WI38 (cell line): ENCODE results near the gene NR4A3.

Experiments
- H3K4me3 ChIP-seq: 2 replicates; pipeline ENCODE4 v1.5.1; 2011; ENCODE audit warnings: low read depth, mild to moderate bottlenecking, control low read depth, low read length
- TF ChIP-seq, protein P1 (sequence below): IDR thresholded peaks from 2 replicates; pipeline ENCODE4 v1.5.1; 2012; ENCODE audit warnings: low read depth, mild to moderate bottlenecking, control low read depth, low read length

The NR4A3 gene

DNA sequence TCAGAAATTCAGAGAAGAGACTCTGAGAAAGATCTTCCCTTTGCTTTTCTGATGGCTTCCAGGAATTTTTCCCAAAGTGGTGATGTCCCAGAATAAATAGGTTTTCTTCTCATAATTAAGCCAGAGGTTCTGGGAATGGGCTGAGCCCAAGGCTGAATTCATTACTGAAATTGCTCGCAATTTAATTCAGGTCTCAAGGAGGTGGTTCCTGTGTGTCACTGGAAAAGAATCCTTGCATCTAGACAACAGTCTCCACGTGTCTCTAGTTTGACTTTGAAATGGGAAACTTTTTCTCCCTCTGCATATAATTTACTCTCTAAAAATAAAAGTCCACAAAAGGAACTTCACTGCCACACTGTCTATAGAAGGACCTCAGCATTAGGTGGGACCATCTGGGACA lies 57.0 kb downstream of the NR4A3 start:
- no peak overlapping the region for H3K4me3 ChIP-seq
- TF ChIP-seq, protein P1, sequence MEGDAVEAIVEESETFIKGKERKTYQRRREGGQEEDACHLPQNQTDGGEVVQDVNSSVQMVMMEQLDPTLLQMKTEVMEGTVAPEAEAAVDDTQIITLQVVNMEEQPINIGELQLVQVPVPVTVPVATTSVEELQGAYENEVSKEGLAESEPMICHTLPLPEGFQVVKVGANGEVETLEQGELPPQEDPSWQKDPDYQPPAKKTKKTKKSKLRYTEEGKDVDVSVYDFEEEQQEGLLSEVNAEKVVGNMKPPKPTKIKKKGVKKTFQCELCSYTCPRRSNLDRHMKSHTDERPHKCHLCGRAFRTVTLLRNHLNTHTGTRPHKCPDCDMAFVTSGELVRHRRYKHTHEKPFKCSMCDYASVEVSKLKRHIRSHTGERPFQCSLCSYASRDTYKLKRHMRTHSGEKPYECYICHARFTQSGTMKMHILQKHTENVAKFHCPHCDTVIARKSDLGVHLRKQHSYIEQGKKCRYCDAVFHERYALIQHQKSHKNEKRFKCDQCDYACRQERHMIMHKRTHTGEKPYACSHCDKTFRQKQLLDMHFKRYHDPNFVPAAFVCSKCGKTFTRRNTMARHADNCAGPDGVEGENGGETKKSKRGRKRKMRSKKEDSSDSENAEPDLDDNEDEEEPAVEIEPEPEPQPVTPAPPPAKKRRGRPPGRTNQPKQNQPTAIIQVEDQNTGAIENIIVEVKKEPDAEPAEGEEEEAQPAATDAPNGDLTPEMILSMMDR, result no peak

DNA sequence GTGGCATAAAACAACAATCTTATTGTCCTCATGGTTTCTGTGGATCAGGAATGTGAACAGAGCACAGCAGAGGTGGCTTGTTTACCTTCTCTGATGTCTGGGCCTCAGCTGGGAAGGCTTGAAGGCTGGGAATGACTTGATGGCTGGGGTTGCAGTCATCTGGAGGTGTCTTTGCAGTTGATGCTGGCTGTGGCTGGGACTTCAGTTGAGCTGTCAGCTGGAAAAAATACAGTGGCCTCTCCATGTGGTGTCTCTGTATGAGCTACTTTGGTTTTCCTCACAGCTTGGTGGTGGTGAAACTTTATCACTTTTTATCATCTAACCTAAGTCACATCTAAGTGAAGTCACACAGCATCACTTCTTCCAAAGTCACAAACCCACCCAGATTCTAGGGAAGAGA lies 60.1 kb downstream of the NR4A3 start:
- no peak overlapping the region for H3K4me3 ChIP-seq
- TF ChIP-seq, protein P1, result no peak

DNA sequence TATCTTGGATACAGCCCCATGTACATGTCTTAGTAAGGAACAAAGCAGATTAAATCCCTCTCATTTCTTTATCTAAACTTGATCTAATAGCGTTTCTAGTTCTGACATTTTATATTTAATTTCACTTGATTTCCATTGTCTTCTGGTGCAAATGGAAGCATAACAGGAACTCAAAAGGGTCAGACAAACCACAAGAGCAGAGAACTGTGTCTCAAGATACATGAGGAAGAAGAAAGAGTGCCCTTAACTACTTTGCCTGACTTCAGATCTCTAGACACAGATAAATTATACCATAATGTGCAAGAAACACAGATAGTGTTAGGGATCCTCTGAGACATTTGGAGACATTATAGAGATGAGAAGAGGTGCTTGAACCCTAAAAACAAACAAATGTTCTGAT lies 64.1 kb downstream of the NR4A3 start:
- TF ChIP-seq, protein P1, result no peak
- no peak overlapping the region for H3K4me3 ChIP-seq

DNA sequence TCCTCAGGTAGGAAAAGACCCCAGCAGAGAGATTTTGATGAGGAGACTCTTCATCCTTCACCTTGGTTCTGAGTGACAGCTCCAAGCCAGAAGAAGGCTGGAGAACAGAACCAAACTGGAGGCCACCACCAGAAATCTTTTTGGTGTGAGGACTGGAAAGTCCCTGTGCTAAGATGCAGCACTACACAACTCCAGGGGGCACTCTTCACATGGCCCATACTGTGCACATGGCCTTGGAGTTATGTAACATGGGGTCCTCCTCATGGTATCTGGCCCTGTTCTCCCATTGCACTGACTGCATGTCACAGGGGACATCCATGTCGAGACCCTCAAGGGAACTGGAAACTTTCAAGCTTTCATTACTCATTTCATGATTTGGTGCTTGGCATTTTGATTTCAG lies 67.4 kb downstream of the NR4A3 start:
- H3K4me3 ChIP-seq, result no peak overlapping the region
- TF ChIP-seq, protein P1, result no peak

DNA sequence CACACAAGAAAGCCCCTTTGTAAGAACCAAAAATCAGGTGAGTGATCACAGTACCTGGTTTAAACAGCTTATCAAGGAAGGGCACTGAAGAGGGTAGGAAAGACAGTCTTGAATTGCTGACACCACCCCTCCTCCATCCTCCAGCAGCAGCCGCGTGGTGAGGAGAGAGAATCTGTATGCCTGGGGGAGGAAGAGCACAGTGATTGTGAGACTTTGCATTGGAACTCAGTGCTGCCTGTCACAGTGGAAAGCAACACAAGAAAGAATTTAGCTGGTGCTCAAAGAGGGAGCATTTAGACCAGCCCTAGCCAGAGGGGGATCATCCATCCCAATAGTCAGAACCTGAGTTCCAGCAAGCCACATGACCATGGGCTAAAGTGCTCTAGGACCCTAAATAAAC lies 73.1 kb downstream of the NR4A3 start:
- H3K4me3 ChIP-seq, result no peak overlapping the region
- TF ChIP-seq, protein P1, result no peak

DNA sequence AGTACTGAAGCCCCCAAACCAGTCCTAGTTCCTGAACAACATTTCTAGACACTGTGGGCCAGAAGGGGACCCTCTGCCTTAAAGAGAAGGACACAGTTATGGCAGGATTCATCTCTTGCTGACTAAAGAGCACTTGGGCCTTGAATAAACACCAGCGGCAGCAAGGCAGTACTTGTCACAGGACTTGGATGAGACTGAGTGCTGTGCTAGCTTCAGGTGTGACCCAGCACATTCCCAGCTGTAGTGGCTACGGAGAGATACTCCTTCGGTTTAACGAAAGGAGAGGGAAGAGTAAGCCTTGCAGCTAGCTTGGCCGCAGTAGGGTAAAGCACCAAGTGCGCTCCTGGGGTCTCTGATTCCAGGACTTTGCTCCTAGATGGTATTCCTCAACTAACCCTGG lies 73.8 kb downstream of the NR4A3 start:
- TF ChIP-seq, protein P1, result no peak
- no peak overlapping the region for H3K4me3 ChIP-seq

DNA sequence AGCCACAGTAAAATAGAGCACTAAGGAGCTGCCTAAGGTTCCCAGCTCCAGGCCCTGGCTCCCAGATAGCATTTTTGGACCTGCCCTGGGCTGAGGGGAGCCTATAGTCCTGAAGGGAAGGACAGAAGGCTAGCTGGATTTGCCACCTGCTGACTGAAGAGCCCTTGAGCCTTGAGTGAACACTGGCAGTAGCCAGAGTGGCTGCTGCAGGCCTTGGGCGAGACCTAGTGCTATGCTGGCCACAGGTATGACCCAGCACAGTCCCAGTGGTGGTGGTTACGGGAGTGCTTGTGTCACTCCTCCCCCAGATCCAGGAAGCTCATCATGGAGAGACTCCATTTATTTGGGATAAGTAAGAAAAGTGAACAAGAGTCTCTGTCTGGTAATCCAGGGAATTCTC lies 74.4 kb downstream of the NR4A3 start:
- H3K4me3 ChIP-seq, result no peak overlapping the region
- TF ChIP-seq, protein P1, result no peak

DNA sequence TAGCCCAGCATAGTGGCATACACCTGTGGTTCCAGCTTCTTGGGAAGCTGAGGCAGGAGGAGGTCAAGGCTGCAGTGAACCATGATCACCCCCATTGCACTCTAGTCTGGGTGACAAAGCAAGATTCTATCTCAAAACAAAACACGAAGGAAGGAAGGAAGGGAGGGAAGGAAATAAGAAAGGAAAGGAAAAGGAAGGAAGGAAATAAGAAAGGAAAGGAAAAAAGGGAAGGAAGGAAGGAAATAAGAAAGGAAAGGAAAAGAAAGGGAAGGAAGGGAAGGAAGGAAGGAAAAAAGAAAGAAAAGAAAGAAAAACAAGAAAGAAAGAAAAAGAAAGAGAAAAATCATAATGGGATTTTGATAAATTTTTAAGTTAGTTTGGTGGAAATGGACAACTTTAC lies 81.7 kb downstream of the NR4A3 start:
- TF ChIP-seq, protein P1, result no peak
- no peak overlapping the region for H3K4me3 ChIP-seq
